ENCODE measurements around the gene PRRC2A. TPM values are rescaled to one million over a fixed set of nuclear protein-coding genes. Genes with fewer than 3 reads are reported as not detected.

The PRRC2A gene
- total RNA-seq, 1 donor from 2014 or later = 31.2 TPM

Other genes with a start within 250 kb of the PRRC2A start
- gene MICA, start 217.1 kb upstream of the PRRC2A start, total RNA-seq = 41.6 and 42.5 TPM in 2 replicates
- gene MICB, start 122.6 kb upstream of the PRRC2A start, total RNA-seq = 11.3 and 15.7 TPM in 2 replicates
- gene MCCD1, start 91.8 kb upstream of the PRRC2A start, total RNA-seq = not detected in 2 replicates
- 296 and 474 TPM in 2 replicates for gene DDX39B, start 78.7 kb upstream of the PRRC2A start, total RNA-seq
- 0.36 and 0.66 TPM in 2 replicates for gene ATP6V1G2, start 74.1 kb upstream of the PRRC2A start, total RNA-seq
- 24.7 and 29.7 TPM in 2 replicates for gene NFKBIL1, start 73.1 kb upstream of the PRRC2A start, total RNA-seq
- not detected in 2 replicates for gene LTA, start 48.4 kb upstream of the PRRC2A start, total RNA-seq
- gene TNF, start 45.1 kb upstream of the PRRC2A start, total RNA-seq = not detected in 2 replicates
- 2.1 and 2.3 TPM in 2 replicates for gene LTB, start 38.3 kb upstream of the PRRC2A start, total RNA-seq
- gene LST1, start 34.4 kb upstream of the PRRC2A start, total RNA-seq = 0.72 and 1.0 TPM in 2 replicates
- not detected in 2 replicates for gene NCR3, start 27.7 kb upstream of the PRRC2A start, total RNA-seq
- not detected in 2 replicates for gene AIF1, start 5.5 kb upstream of the PRRC2A start, total RNA-seq
- 84.7 and 106 TPM in 2 replicates for gene BAG6, start 31.9 kb downstream of the PRRC2A start, total RNA-seq
- gene APOM, start 35.2 kb downstream of the PRRC2A start, total RNA-seq = 0.19 and 0.54 TPM in 2 replicates
- gene C6orf47, start 40.1 kb downstream of the PRRC2A start, total RNA-seq = 18.3 and 21.0 TPM in 2 replicates
- gene GPANK1, start 44.3 kb downstream of the PRRC2A start, total RNA-seq = 11.3 and 11.6 TPM in 2 replicates
- 88.2 and 101 TPM in 2 replicates for gene CSNK2B, start 45.4 kb downstream of the PRRC2A start, total RNA-seq
- gene LY6G5B, start 49.3 kb downstream of the PRRC2A start, total RNA-seq = 2.2 and 3.6 TPM in 2 replicates
- gene LY6G5C, start 60.4 kb downstream of the PRRC2A start, total RNA-seq = 1.1 and 1.3 TPM in 2 replicates
- gene ABHD16A, start 82.6 kb downstream of the PRRC2A start, total RNA-seq = 49.1 and 57.8 TPM in 2 replicates
- gene LY6G6F, start 86.2 kb downstream of the PRRC2A start, total RNA-seq = not detected in 2 replicates
- gene LY6G6D, start 94.6 kb downstream of the PRRC2A start, total RNA-seq = not detected in 2 replicates
- gene LY6G6C, start 101.0 kb downstream of the PRRC2A start, total RNA-seq = not detected in 2 replicates
- not detected in 2 replicates for gene MPIG6B, start 102.7 kb downstream of the PRRC2A start, total RNA-seq
- gene DDAH2, start 108.6 kb downstream of the PRRC2A start, total RNA-seq = 82.0 and 106 TPM in 2 replicates
- gene CLIC1, start 115.8 kb downstream of the PRRC2A start, total RNA-seq = 714 and 927 TPM in 2 replicates
- gene MSH5, start 119.3 kb downstream of the PRRC2A start, total RNA-seq = 3.7 and 4.6 TPM in 2 replicates
- 0.81 and 1.3 TPM in 2 replicates for gene SAPCD1, start 141.9 kb downstream of the PRRC2A start, total RNA-seq
- 0.09 TPM in 1 of 2 replicates, not detected in the other for gene VWA7, start 156.6 kb downstream of the PRRC2A start, total RNA-seq
- gene VARS1, start 175.0 kb downstream of the PRRC2A start, total RNA-seq = 64.4 and 67.7 TPM in 2 replicates
- gene LSM2, start 186.3 kb downstream of the PRRC2A start, total RNA-seq = 33.2 and 44.6 TPM in 2 replicates
- gene HSPA1L, start 194.6 kb downstream of the PRRC2A start, total RNA-seq = 0.72 and 0.85 TPM in 2 replicates
- gene HSPA1A, start 194.8 kb downstream of the PRRC2A start, total RNA-seq = 73.9 and 103 TPM in 2 replicates
- gene HSPA1B, start 207.0 kb downstream of the PRRC2A start, total RNA-seq = 73.8 and 84.7 TPM in 2 replicates
- gene NEU1, start 242.1 kb downstream of the PRRC2A start, total RNA-seq = 38.6 and 40.2 TPM in 2 replicates

Measured in endothelial cell of coronary artery (primary cell).